GM12874 (cell line): Measurements from ENCODE around the gene GLA.

ENCODE experiments used
- TF ChIP-seq, protein P1 (sequence below): IDR thresholded peaks from 2 replicates; pipeline ENCODE4 v1.5.1; 2011; ENCODE audit warnings: low read depth, mild to moderate bottlenecking, control low read depth, low read length, moderate library complexity; ENCODE audit not compliant: insufficient read depth

GLA gene

DNA sequence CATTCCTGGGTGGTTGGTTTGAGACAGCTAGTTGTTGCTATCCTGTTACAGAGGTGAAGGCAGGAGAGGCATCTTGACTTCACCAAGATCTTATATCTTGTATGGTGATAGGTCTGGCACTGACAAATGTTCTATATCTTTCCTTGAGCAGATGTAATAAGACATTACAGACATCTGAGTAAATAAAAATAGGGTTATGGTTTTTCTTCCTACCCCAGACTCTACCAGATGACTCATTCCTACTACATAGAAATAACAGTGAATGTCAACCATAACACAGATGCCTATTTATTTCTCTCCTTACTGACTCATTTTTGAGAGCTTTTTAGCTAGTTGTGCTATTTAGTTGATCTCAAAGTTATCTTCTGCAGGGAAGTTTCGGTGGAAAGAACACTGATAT is 22.2 kb upstream of the GLA start:
- TF ChIP-seq, protein P1, sequence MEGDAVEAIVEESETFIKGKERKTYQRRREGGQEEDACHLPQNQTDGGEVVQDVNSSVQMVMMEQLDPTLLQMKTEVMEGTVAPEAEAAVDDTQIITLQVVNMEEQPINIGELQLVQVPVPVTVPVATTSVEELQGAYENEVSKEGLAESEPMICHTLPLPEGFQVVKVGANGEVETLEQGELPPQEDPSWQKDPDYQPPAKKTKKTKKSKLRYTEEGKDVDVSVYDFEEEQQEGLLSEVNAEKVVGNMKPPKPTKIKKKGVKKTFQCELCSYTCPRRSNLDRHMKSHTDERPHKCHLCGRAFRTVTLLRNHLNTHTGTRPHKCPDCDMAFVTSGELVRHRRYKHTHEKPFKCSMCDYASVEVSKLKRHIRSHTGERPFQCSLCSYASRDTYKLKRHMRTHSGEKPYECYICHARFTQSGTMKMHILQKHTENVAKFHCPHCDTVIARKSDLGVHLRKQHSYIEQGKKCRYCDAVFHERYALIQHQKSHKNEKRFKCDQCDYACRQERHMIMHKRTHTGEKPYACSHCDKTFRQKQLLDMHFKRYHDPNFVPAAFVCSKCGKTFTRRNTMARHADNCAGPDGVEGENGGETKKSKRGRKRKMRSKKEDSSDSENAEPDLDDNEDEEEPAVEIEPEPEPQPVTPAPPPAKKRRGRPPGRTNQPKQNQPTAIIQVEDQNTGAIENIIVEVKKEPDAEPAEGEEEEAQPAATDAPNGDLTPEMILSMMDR, result no peak

DNA sequence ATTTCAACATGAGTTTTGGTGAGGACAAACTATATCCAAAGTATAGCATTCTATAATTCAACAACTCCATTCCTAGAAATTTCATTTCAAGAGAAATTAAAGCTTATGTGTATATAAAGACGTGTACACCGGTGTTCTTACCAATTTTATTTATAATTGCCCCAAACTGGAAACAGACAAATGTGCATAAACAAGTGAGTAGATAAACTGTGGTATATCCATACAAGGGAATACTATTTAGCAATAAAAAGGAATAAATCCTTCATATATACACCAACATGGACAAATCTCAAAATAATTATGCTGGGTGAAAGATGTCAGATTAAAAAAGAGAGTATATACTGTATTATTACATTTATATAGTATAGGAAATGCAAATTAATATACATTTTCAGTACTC is 20.2 kb upstream of the GLA start:
- TF ChIP-seq, protein P1, result no peak

DNA sequence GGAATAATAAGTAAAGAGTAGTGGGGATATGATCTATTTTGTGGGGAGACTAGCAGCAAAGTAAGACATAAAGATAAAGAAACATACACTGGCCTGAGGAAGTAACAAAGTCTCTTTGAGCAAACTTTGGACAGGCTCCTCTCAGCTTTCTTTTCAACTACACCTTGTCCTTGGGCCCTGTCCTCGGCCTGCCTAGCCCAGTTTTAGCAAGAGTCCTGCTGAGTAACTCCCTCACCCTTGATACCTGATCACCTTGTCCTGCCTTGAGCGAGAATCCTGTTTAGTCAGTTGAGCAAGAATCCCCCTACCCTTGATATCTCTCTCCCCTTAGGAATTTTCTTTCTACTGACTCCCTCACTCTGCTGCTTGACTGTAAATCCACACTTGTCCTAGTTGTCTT is 11.8 kb upstream of the GLA start:
- TF ChIP-seq, protein P1, result no peak

DNA sequence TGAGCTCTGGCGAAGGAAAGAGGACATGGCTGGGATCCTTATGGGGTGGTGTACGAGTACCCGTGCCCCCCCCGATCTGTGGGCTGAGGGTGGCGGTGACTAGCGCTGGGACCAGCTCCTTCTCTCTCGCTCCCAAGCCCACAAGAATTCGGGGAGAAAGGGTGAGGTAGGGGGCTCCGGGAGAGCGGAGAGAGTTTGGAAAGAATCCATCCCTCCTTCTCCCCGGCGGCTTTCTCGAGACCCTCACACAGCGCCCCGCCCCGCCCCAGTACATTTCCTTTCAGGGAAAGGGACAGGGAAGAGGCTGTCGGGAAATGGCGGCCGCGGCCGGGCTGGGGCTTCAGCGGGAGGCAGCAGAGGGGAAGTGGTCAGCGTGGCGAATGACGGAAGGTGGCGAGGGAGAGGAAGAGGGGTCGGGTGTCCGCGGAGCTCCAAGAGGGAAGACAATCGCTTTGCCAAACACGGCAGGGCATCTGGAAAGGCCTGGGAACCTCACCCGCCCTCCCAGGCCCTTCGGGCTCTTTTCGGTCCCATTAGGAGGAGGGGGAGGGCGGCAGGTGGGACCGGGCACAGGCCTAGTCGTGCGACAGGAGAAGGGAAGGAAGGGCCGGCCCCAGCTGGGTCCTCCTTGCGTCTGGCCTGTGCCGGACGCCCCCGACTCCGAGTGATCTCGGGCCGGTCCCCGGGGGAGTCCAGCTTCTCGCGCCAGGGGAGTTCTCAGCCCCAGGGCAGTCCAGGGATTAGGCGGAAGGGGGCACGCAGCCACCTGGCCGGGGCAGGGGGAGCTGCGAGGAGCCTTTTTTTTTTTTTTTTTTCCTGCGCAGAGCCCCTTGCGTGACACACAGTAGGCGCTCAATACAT is 10.5 kb upstream of the GLA start:
- TF ChIP-seq, protein P1, result no peak

DNA sequence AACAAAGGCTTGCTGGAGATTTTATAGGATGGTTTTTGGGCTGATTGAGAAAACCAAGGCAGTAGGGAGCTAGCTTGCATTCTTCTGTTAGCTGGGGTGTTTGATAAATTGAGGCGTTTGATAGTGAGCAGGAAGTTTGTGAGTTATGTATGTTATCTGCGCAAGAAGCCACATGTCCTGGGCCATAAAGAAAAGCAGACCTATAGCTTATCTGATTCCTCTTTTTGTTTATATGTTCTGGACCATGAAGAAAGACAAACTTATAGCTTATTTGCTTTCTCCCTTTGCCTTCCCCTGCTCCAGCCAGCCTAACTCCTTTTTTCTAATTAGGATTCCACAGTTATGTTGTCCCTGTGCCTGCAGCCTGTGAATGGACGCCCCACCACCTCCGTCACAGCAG is 9.5 kb upstream of the GLA start:
- TF ChIP-seq, protein P1, result no peak

DNA sequence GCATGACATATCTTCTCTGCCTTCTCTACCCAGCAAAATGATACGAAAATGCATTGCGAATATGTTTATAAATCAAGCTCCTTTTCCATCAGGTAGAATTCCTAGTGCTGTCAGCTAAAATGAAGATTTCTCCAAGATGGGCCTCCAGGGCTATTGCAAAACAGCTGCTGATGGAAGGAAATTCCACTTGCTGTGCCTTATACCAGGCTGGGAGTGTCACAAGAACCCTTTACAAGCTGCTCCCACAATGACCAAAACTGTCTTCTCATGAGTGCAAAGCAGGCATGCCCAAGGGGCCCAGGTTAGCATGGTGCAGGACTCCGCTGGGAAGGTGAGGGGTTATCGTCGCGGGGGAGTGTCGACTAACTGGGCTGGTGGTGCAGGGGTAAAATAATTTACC is 9.0 kb upstream of the GLA start:
- TF ChIP-seq, protein P1, result no peak

DNA sequence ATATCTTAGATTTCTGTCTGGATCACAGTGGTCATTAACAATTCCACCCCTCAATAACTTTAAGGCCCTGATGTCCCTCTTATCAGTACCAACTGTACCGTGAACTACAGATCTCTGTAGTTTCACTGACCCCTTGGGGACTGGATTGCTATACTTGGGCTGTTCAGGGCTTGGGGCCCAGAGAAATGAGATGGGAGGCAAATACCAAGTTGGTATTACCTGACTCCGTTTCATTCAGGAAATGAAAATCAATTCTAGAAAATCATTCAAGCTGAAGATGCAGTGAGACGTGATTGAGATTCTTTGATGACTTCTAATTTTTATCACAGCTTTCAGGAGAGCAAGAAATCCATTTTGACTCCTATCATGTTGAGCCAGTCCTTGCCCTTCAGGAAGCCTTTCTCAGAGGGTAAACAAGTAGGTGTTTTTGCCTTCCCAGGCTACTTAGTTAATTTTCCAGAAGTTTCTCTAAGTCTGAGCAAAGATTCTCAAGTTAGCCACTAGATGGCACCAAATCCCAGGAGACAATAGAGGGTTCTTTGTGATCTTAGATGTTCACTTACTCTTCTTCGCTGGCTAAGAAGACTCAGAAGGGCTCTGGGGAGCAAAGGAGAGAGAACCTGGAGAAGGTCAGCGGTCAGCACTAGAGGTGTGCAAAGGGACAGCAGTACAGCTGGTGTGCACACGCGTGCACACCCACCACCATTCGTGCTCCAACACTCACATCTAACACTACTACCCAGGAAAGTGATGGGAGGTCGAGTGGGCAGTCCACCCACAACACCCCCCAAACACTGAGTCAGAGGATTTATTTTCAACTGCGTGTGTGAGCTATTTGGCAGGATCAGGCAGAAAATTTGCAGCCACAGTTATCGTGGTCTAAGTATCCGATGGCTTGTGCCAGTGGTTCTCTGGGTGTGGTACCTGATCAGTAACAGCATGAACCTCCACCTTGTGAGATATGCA is 7.7 kb upstream of the GLA start:
- TF ChIP-seq, protein P1, result peak; percentile 48
